Measurements from ENCODE around the gene BTN1A1. TPM values are rescaled to one million over a fixed set of nuclear protein-coding genes. Genes with fewer than 3 reads are reported as not detected.
"Not testable (repeated sequence)": the region's sequence is repeated elsewhere in the genome, so short reads cannot be mapped to it uniquely, and the experiment has no call there.

BTN1A1 gene
- total RNA-seq, 4 donors from 2014 or later, result 0.32 TPM; not detected in 3

- WGBS, 2 donors (ENCODE audit: low coverage in 1 of 2), result 1% methylated on average over 20 to 27 of the region's 49 CpGs
- Histone ChIP-seq H3K9me3 (no peaks in the 10 kb centered on the region), H3K36me3 (no peaks in the 10 kb centered on the region), H3K4me1 (peaks cover 0 to 16% (median 5%) of the 10 kb centered on the region in 4 donors), H3K27ac (peak overlapping the region; percentile 94 to 99 (median 95)), H3K27me3 (no peaks in the 10 kb centered on the region), H3K4me3 (peak overlapping the region; percentile 37 to 65 (median 56))
- in situ Hi-C loops (cut with MboI; ENCODE audit: low pct_ligation_motif_present in 1 of 4, low pct_unique_long_range_greater_than_20kb in 1 of 4, low sequenced_read_pairs in 3 of 4) (no loop called here), intact Hi-C loops (cut with DNase I; ENCODE audit: low total_unique reads) (no loop called here)
- peak; percentile 59 to 88 (median 84) for TF ChIP-seq POLR2AphosphoS5 (IDR thresholded peaks at IDR 0.05)
- peak; percentile 9 for TF ChIP-seq POLR2A (IDR thresholded peaks at IDR 0.05)
- TF ChIP-seq EP300 (IDR thresholded peaks at IDR 0.05; ENCODE audit: low read depth), result no peak
- TF ChIP-seq CTCF (IDR thresholded peaks at IDR 0.05), result peak in 2 of 5 experiments; percentile 19 to 24
- DNase-seq, result peak; percentile 90
Measured at GRCh38 chr6:26520850-26521599, 20.9 kb downstream of the BTN1A1 start.

- Histone ChIP-seq H3K4me3 (peak overlapping the region; percentile 37 to 65 (median 56)), H3K27ac (peak overlapping the region; percentile 94 to 99 (median 95)), H3K9me3 (no peaks in the 10 kb centered on the region), H3K4me1 (peaks cover 0 to 16% (median 5%) of the 10 kb centered on the region in 4 donors), H3K36me3 (no peaks in the 10 kb centered on the region), H3K27me3 (no peaks in the 10 kb centered on the region)
- intact Hi-C loops (cut with DNase I; ENCODE audit: low total_unique reads), result no loop called here
- peak; percentile 87 for DNase-seq
- 5 to 16% methylated on average over 26 to 57 of the region's 74 CpGs for WGBS, 2 donors (ENCODE audit: low coverage in 1 of 2)
- in situ Hi-C loops (cut with MboI; ENCODE audit: low pct_ligation_motif_present in 1 of 4, low pct_unique_long_range_greater_than_20kb in 1 of 4, low sequenced_read_pairs in 3 of 4), result no loop called here
- peak in 2 of 3 donors; percentile 42 to 61 for TF ChIP-seq POLR2AphosphoS5 (IDR thresholded peaks at IDR 0.05)
- TF ChIP-seq CTCF (IDR thresholded peaks at IDR 0.05), result peak in 4 of 5 experiments; percentile 8 to 45 (median 26)
- no peak for TF ChIP-seq EP300 (IDR thresholded peaks at IDR 0.05; ENCODE audit: low read depth)
- TF ChIP-seq POLR2A (IDR thresholded peaks at IDR 0.05), result peak; percentile 68
Measured at GRCh38 chr6:26521600-26522391, 21.7 kb downstream of the BTN1A1 start.

GRCh38 chr6:26522486-26523228 is 22.6 kb downstream of the BTN1A1 start:
- peak overlapping the region in 3 of 4 donors; percentile 37 to 62 (median 51) for H3K4me3 ChIP-seq
- DNase-seq; H3K36me3 ChIP-seq; H3K27me3 ChIP-seq; intact Hi-C loops (cut with DNase I; ENCODE audit: low total_unique reads); H3K9me3 ChIP-seq; in situ Hi-C loops (cut with MboI; ENCODE audit: low pct_ligation_motif_present in 1 of 4, low pct_unique_long_range_greater_than_20kb in 1 of 4, low sequenced_read_pairs in 3 of 4): not testable (repeated sequence)
- H3K4me1 ChIP-seq, result peaks cover 0 to 16% (median 5%) of the 10 kb centered on the region in 4 donors
- peak overlapping the region; percentile 94 to 99 (median 95) for H3K27ac ChIP-seq
- WGBS, 2 donors (ENCODE audit: low coverage in 1 of 2), result 69 to 71% methylated on average over 11 of the region's 11 CpGs

GRCh38 chr6:26524314-26524713 is 24.2 kb downstream of the BTN1A1 start:
- H3K27ac ChIP-seq; H3K9me3 ChIP-seq; H3K27me3 ChIP-seq; DNase-seq; H3K4me3 ChIP-seq; H3K36me3 ChIP-seq; in situ Hi-C loops (cut with MboI; ENCODE audit: low pct_ligation_motif_present in 1 of 4, low pct_unique_long_range_greater_than_20kb in 1 of 4, low sequenced_read_pairs in 3 of 4); intact Hi-C loops (cut with DNase I; ENCODE audit: low total_unique reads): not testable (repeated sequence)
- peaks cover 0 to 16% (median 5%) of the 10 kb centered on the region in 4 donors for H3K4me1 ChIP-seq
- 92 to 95% methylated on average over 2 of the region's 2 CpGs for WGBS, 2 donors (ENCODE audit: low coverage in 1 of 2)

All from transverse colon (tissue), 4 donors.